MM.1S (cell line): ENCODE data around the gene HOXA6.

Source experiments
- DNase-seq: peaks from one replicate; pipeline ENCODE4 v3.0.0-alpha.2; 2015
- H2AFZ ChIP-seq: fragments of 300-600 bp; sonication (generic); 2 replicates; pipeline ENCODE4 v1.6.0; 2016; ENCODE audit warnings: antibody characterized with exemption, low read length
- H3F3A ChIP-seq: fragments of 300-600 bp; sonication (generic); 2 replicates; pipeline ENCODE4 v1.6.1; 2016; ENCODE audit warnings: mild to moderate bottlenecking, antibody characterized with exemption, low read length, moderate library complexity, mixed read lengths; ENCODE audit not compliant: insufficient read depth
- H3K27ac ChIP-seq: fragments of 300-600 bp; sonication (generic); 2 replicates; pipeline ENCODE4 v1.5.1; 2016; ENCODE audit warnings: mild to moderate bottlenecking, low read length
- H3K27me3 ChIP-seq: fragments of 300-600 bp; sonication (generic); replicated peaks from 2 replicates; pipeline ENCODE4 v1.6.0; 2016; ENCODE audit warnings: low read length; ENCODE audit not compliant: insufficient read depth
- H3K36me3 ChIP-seq: fragments of 300-600 bp; sonication (generic); replicated peaks from 2 replicates; pipeline ENCODE4 v1.6.1; 2016; ENCODE audit warnings: mild to moderate bottlenecking, low read length, mixed read lengths; ENCODE audit not compliant: insufficient read depth
- H3K4me1 ChIP-seq: fragments of 300-600 bp; sonication (generic); 2 replicates; pipeline ENCODE4 v1.6.1; 2016; ENCODE audit warnings: low read length, mixed read lengths
- H3K4me2 ChIP-seq: fragments of 300-600 bp; sonication (generic); 2 replicates; pipeline ENCODE4 v1.6.0; 2016; ENCODE audit warnings: low read depth, low read length
- H3K4me3 ChIP-seq: fragments of 300-600 bp; sonication (generic); 2 replicates; pipeline ENCODE4 v1.5.1; 2016; ENCODE audit warnings: low read length, mixed read lengths
- H3K79me2 ChIP-seq: fragments of 300-600 bp; sonication (generic); 2 replicates; pipeline ENCODE4 v1.6.1; 2016; ENCODE audit warnings: mixed run types, low read length, mixed read lengths
- H3K9ac ChIP-seq: fragments of 300-600 bp; sonication (generic); 2 replicates; pipeline ENCODE4 v1.6.1; 2016; ENCODE audit warnings: low read length, mixed read lengths
- H3K9me2 ChIP-seq: fragments of 300-600 bp; sonication (generic); replicated peaks from 2 replicates; pipeline ENCODE4 v1.6.1; 2016; ENCODE audit warnings: mild to moderate bottlenecking, low read length, mixed read lengths; ENCODE audit not compliant: insufficient read depth
- H3K9me3 ChIP-seq: fragments of 300-600 bp; sonication (generic); replicated peaks from 2 replicates; pipeline ENCODE4 v1.6.1; 2016; ENCODE audit warnings: mild to moderate bottlenecking, low read length, mixed read lengths; ENCODE audit not compliant: insufficient read depth
- H4K20me1 ChIP-seq: fragments of 300-600 bp; sonication (generic); 2 replicates; pipeline ENCODE4 v1.6.1; 2016; ENCODE audit warnings: mild to moderate bottlenecking, low read length, moderate library complexity, mixed read lengths; ENCODE audit not compliant: insufficient read depth
- EZH2 ChIP-seq: fragments of 300-600 bp; sonication (generic); optimal IDR thresholded peaks from 2 replicates; pipeline ENCODE3; 2017; ENCODE audit warnings: low read depth, mild to moderate bottlenecking, antibody characterized with exemption, low read length, mixed read lengths
- EZH2phosphoT487 ChIP-seq: fragments of 300-600 bp; sonication (generic); IDR thresholded peaks from 2 replicates; pipeline ENCODE4 v1.6.1; 2018; ENCODE audit warnings: antibody characterized with exemption, low read length
- TF ChIP-seq, protein P1 (sequence below): fragments of 300-600 bp; sonication (generic); IDR thresholded peaks from 2 replicates; pipeline ENCODE4 v1.5.1; 2016; ENCODE audit warnings: antibody characterized with exemption, low read length, mixed read lengths

Gene HOXA6

DNA sequence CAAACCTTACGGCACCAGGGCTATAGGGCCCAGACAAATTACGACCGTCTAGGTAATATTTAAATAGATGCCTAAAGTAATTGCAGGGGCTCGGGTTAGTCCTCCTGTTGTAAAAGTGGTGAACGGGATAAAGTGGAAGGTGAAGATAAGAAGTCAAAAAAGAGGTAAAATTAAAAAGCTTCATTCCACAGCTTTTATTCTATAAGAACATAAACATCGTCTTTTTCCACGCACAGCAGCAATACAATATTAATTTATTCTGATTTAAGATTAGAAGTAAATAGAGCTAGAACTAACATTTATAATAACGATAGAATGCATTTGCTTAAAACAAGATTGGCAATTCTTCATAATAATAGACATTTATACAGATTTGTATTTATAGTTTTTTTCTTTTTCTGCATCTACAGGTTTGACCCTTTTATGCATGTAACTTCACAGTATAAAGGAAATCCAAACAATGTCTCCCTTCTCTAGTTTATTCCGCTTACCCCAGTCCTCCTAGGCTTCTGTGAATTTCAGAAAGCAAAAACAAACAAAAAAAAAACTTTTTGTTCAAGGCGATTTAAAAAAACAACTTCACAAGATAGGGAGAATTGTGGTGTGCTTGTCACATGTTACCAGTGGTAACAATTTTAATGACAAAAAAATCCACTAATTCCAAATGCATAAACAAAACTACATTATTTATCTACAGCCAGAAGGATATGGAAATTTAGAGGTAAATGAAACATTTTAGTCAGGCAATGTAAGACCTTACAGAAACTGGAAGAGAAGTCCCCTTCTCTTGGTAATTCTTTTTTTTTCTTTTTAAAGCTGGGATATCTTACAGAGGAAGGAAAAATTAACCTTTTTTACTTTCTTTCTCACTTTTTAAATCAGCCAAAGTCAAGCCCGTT, 23.1 kb upstream of the HOXA6 start:
- no peak overlapping the region for H3K4me3 ChIP-seq
- peaks cover 9% of the 10 kb centered on the region for H3K4me1 ChIP-seq
- no peak overlapping the region for H2AFZ ChIP-seq
- no peaks in the 10 kb centered on the region for H3K9me3 ChIP-seq
- no peaks in the 10 kb centered on the region for H3K36me3 ChIP-seq
- no peak for TF ChIP-seq EZH2phosphoT487
- no peak overlapping the region for H3K9ac ChIP-seq
- no peak overlapping the region for H3K27ac ChIP-seq
- peaks cover 12% of the 10 kb centered on the region for H3F3A ChIP-seq
- peaks cover 97% of the 10 kb centered on the region for H3K27me3 ChIP-seq
- no peaks in the 10 kb centered on the region for H3K79me2 ChIP-seq
- H4K20me1 ChIP-seq = no peaks in the 10 kb centered on the region
- no peak overlapping the region for H3K4me2 ChIP-seq
- no peaks in the 10 kb centered on the region for H3K9me2 ChIP-seq
- no peak for DNase-seq

DNA sequence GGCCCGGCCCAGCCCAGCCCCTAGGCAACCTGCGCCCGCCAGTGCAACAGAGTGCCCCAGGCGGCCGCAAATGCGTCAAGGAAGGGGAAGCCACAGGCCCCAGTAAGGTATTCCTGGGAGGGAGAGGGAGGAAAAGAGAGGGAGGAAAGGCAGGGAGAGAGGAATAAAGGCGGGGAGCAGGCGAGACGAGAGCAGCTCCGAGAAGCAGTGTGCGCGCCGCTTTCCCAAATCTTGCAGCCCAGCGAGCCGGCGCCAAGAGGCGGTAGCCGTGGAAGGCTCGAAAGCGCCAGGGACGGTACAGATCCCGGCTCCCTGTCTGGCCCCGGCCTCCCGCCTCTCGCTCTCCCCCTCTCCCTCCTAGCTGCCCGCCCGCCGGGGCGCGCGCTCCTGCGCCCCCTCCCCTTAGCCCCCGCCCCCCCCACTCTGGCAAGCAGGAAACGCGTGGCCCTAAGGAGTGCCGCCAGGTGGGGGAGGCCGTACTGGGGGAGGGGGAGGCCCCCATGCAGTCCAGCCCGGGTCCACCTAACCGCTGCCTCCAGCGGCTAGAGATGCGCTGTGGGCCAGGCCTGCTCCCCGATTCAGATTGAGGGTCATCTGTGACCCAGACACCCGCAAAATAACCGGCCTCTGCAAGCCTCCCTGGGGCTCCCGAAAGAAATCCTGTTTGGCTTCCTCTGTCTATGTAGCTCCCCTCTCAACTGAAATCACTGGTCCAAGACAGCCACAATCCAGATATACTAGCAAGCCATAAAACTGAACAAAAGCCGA, 22.3 kb upstream of the HOXA6 start:
- peaks cover 12% of the 10 kb centered on the region for H3F3A ChIP-seq
- H3K9me3 ChIP-seq = no peaks in the 10 kb centered on the region
- no peak overlapping the region for H3K4me3 ChIP-seq
- H3K9ac ChIP-seq = no peak overlapping the region
- no peaks in the 10 kb centered on the region for H3K9me2 ChIP-seq
- no peaks in the 10 kb centered on the region for H3K36me3 ChIP-seq
- H3K4me2 ChIP-seq = no peak overlapping the region
- H3K27ac ChIP-seq = no peak overlapping the region
- H3K4me1 ChIP-seq = peaks cover 9% of the 10 kb centered on the region
- H3K79me2 ChIP-seq = no peaks in the 10 kb centered on the region
- no peak overlapping the region for H2AFZ ChIP-seq
- no peak for DNase-seq
- H3K27me3 ChIP-seq = peaks cover 97% of the 10 kb centered on the region
- H4K20me1 ChIP-seq = no peaks in the 10 kb centered on the region
- no peak for TF ChIP-seq EZH2
- no peak for TF ChIP-seq EZH2phosphoT487
- TF ChIP-seq, protein P1, sequence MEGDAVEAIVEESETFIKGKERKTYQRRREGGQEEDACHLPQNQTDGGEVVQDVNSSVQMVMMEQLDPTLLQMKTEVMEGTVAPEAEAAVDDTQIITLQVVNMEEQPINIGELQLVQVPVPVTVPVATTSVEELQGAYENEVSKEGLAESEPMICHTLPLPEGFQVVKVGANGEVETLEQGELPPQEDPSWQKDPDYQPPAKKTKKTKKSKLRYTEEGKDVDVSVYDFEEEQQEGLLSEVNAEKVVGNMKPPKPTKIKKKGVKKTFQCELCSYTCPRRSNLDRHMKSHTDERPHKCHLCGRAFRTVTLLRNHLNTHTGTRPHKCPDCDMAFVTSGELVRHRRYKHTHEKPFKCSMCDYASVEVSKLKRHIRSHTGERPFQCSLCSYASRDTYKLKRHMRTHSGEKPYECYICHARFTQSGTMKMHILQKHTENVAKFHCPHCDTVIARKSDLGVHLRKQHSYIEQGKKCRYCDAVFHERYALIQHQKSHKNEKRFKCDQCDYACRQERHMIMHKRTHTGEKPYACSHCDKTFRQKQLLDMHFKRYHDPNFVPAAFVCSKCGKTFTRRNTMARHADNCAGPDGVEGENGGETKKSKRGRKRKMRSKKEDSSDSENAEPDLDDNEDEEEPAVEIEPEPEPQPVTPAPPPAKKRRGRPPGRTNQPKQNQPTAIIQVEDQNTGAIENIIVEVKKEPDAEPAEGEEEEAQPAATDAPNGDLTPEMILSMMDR = no peak

DNA sequence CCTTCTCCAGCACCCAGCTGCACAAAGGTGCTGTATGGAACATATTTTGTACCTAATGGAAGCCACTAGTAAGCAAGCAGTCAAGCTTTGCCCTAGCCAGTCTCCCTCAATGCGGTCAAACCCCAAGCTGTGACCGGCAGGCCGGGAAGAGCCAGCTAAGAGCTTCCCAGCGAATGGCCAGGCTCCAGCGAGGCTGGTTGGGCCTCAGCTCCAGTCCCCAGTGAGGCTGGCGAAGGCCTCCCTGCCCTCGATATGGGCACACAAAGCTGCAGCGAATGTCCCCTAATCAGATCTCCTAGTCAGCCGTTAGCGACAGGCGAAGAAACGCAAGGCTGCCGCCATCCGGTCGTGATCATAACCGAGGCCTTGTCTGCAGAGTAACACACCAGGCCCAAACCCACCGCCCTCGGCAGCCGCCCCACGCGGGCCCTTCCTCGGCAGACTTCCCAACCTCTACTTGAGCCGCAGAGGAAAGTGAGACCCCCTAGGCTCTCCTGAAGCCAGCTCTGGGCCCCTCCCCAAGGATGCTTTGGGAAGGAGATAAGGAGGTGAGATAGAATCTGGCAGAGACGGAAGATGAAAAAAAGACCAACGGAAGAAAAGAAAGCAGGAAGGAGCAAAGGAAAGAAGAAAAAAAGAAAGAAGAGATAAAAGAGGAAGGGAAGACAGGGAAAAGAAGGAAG, 20.8 kb upstream of the HOXA6 start:
- peaks cover 9% of the 10 kb centered on the region for H3K4me1 ChIP-seq
- H4K20me1 ChIP-seq = no peaks in the 10 kb centered on the region
- no peak overlapping the region for H3K4me2 ChIP-seq
- no peak overlapping the region for H3K27ac ChIP-seq
- no peaks in the 10 kb centered on the region for H3K9me3 ChIP-seq
- no peak overlapping the region for H3K4me3 ChIP-seq
- no peaks in the 10 kb centered on the region for H3K9me2 ChIP-seq
- H3K79me2 ChIP-seq = no peaks in the 10 kb centered on the region
- no peak for DNase-seq
- H3K36me3 ChIP-seq = no peaks in the 10 kb centered on the region
- H3K27me3 ChIP-seq = peaks cover 97% of the 10 kb centered on the region
- H3F3A ChIP-seq = peaks cover 12% of the 10 kb centered on the region
- H2AFZ ChIP-seq = no peak overlapping the region
- no peak overlapping the region for H3K9ac ChIP-seq
- TF ChIP-seq, protein P1 = no peak
- no peak for TF ChIP-seq EZH2phosphoT487
- TF ChIP-seq EZH2 = no peak
